Bronchial epithelial cell (primary cell): ENCODE results near the gene NCAM1. TPM values are rescaled to one million over a fixed set of nuclear protein-coding genes. Genes with fewer than 3 reads are reported as not detected.

Source experiments
- DNase-seq: peaks from one replicate; pipeline ENCODE4 v3.0.0-alpha.2; 2010; ENCODE audit warnings: low read depth
- FAIRE-seq: peaks from 2 replicates; lab custom pipeline; 2011; peaks lifted over from hg19 to GRCh38; lab: Jason Lieb, UNC
- H3K27me3 ChIP-seq: 2 replicates; pipeline ENCODE4 v1.5.1; 2011; ENCODE audit warnings: low read length; ENCODE audit not compliant: control insufficient read depth, insufficient read depth
- H3K36me3 ChIP-seq: 2 replicates; pipeline ENCODE4 v1.5.1; 2011; ENCODE audit warnings: low read length; ENCODE audit not compliant: control insufficient read depth, insufficient read depth
- H3K4me3 ChIP-seq: 2 replicates; pipeline ENCODE4 v1.5.1; 2011; ENCODE audit warnings: mild to moderate bottlenecking, low read depth, low read length, control low read depth
- total RNA-seq: library from RNA; depleted of rRNA; stranded (reverse); fragments of >200 nt; gene quantifications from 2 replicates; pipeline ENCODE4 v1.2.1, GENCODE V29; 2014
- TF ChIP-seq, protein P1 (sequence below): IDR thresholded peaks from 2 replicates; pipeline ENCODE4 v1.5.1; 2011; ENCODE audit warnings: mild to moderate bottlenecking, moderate library complexity, low read length, control low read depth, inconsistent platforms; ENCODE audit not compliant: insufficient read depth, severe bottlenecking

The NCAM1 gene
- total RNA-seq, 1 donor from 2014 or later = under 0.01 TPM

DNA sequence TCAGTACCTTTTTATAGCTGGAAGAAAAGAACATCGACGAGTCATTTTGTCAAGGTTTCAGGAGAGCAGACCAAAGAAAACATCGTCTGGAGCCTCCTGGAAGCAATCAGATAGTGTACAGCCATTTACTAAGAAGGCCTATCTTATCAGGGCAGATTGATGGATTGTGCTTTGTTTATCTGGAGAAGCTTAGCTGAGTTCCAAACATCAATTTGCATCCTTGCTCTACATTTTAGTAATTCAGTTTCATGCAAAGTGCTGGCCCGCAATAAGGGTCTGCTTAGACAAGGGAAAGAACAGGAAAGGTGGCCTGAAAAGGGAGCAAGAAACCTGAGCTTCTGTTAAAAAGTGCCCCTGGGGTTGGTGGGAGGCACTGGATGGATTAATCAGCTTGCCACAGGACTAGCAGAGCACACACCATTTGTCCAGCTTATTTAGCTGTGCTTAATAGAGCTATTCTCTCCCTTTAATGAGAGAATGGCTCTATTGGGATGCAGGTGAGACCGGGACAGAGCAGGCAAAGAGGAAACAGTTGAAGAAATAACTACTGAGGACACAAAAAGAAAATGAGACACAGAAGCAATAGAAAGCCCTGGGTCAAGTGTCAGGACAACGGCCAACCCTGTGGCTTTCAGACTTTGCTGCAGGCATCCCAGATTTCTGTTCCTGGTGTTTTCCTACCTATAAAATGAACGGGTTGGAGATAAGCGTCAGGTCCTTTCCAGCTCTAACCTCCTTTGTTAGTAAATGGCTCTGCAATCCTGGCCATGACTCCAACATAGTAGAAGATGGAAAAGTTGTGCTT, 231.1 kb downstream of the NCAM1 start:
- FAIRE-seq (no peak), DNase-seq (no peak)
- Histone ChIP-seq H3K36me3 (no peaks in the 10 kb centered on the region), H3K27me3 (no peaks in the 10 kb centered on the region), H3K4me3 (no peak overlapping the region)
- TF ChIP-seq, protein P1, sequence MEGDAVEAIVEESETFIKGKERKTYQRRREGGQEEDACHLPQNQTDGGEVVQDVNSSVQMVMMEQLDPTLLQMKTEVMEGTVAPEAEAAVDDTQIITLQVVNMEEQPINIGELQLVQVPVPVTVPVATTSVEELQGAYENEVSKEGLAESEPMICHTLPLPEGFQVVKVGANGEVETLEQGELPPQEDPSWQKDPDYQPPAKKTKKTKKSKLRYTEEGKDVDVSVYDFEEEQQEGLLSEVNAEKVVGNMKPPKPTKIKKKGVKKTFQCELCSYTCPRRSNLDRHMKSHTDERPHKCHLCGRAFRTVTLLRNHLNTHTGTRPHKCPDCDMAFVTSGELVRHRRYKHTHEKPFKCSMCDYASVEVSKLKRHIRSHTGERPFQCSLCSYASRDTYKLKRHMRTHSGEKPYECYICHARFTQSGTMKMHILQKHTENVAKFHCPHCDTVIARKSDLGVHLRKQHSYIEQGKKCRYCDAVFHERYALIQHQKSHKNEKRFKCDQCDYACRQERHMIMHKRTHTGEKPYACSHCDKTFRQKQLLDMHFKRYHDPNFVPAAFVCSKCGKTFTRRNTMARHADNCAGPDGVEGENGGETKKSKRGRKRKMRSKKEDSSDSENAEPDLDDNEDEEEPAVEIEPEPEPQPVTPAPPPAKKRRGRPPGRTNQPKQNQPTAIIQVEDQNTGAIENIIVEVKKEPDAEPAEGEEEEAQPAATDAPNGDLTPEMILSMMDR = no peak

DNA sequence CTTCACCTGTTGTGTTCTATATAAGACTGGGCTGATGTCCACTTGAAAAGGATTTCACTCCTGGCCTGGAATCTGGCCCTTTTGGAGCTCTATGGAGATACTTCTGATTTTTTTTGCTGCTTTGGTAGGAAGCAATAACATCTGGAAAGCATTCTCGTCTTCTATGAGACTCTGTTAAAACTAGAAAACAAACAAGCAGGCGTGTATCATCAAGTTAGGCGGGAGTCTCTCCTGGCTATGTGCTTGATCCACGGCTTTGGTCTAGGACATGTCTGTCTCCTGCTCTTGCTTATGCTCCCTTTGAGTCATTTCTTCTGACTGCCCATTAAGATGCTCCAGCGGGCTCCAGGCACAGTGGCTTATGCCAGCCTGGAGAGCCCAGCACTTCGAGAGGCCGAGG, 231.8 kb downstream of the NCAM1 start:
- DNase-seq = no peak
- Histone ChIP-seq H3K4me3 (no peak overlapping the region), H3K27me3 (no peaks in the 10 kb centered on the region), H3K36me3 (no peaks in the 10 kb centered on the region)
- TF ChIP-seq, protein P1 = no peak
- FAIRE-seq = no peak

DNA sequence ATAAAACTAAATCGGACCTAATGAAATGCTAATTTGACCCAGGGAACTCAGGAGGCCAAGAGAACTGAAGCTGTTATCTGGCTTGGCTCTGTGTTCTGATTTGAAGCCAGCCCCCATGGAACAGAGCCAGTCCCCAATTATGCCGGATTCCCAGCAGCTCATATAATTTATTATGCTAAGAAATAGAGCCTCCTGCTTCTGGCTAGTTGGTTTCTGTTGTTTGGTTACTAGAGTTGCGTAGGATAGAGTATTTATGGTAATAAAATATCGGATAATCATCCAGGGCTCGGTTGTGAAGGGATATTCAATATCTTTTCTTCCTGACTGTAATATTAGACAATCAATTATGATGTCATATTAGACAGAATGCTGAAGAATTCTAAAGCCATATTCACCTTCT, 232.7 kb downstream of the NCAM1 start:
- FAIRE-seq (no peak), DNase-seq (no peak)
- H3K27me3 ChIP-seq = no peaks in the 10 kb centered on the region
- H3K36me3 ChIP-seq = no peaks in the 10 kb centered on the region
- no peak overlapping the region for H3K4me3 ChIP-seq
- TF ChIP-seq, protein P1 = no peak

DNA sequence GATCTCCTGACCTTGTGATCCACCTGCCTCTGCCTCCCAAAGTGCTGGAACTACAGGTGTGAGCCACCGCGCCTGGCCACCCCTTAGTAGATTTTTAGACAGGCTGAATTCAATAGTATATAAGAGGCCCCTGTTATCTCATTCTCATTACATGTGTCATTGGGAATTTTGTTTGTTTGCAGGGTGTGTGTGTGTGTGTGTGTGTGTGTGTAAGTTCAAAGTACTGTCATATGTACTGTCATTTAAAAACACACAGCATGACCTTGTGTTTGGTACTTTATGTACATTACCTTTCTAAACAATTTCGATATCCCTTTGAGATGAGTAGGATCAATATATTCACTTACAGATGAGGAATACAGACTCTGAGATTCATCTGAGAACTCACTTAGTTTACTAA, 234.5 kb downstream of the NCAM1 start:
- FAIRE-seq (no peak), DNase-seq (no peak)
- Histone ChIP-seq H3K27me3 (no peaks in the 10 kb centered on the region), H3K4me3 (no peak overlapping the region), H3K36me3 (no peaks in the 10 kb centered on the region)
- TF ChIP-seq, protein P1 = no peak

DNA sequence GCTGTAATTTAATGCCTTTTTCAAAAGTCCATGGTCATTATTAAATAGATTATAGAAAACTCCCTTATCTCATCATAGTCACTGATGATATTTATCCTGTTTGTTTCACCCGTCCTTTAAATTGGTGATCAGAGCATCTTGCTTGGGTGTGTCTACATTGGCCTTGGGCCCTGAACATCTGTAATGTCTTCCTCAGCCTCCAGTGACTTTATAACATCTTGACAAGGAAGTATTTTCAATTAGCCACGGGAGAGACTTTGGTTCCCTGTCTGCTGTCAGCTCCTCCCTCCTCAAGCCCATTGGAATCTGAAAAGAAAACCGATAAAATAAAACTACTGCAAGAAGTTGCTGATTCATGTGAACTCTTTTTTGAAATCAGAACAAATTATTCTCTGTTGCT, 236.2 kb downstream of the NCAM1 start:
- Histone ChIP-seq H3K27me3 (no peaks in the 10 kb centered on the region), H3K4me3 (no peak overlapping the region), H3K36me3 (no peaks in the 10 kb centered on the region)
- FAIRE-seq = no peak
- TF ChIP-seq, protein P1 = no peak
- no peak for DNase-seq
